Measurements from ENCODE around the gene TMEM141.
"Not testable (repeated sequence)": the region's sequence is repeated elsewhere in the genome, so short reads cannot be mapped to it uniquely, and the experiment has no call there.

Gene TMEM141

DNA sequence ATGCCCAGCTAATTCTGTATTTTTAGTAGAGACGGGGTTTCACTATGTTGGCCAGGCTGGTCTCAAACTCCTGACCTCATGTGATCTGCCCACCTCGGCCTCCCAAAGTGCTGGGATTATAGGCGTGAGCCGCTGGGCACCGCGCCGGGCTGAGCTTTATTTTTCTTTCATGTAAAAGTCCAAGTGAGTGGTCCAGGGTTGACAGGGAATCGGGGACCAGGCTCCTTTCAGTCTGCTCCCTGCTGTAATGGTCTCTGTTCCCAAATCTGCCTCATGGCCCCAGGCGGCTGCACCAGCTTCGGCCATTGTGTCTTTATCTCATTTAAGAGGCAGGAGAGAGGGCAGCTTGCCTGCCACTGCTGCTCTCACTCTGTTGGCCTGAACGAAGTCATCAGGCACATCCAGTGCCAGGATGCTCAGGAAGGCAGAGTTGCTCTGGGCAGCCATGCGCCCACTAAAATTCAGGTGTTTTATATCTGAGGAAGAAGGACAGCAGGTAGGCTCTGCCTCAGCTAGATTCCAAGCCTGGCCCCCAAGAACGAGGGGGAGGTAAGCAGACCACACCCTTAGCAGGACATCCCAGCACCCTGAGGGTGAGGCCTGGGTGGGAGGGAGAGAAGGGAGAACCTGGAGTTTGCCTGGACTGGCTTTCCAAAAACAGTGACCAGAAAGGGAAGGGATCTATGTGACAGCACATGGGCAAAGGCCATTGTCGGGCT lies 3.3 kb downstream of the TMEM141 start:
- no peak for DNase-seq (ENCODE audit: low read depth, low spot score)

DNA sequence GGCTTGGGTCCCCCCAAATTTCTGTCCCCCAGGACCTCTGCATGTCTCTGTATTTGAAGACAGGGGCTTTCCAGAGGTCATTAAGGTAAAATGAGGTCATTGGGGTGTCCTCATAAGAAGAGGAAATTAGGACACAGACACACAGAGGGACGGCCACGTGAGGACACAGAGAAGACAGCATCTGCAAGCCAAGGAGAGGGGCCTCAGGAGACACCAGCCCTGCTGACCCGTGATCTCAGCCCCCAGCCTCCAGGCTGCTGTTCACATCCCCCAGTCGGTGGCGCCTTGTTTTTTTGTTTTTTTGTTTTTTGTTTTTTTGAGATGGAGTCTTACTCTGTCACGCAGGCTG lies 3.8 kb downstream of the TMEM141 start:
- DNase-seq (ENCODE audit: low read depth, low spot score): no peak

DNA sequence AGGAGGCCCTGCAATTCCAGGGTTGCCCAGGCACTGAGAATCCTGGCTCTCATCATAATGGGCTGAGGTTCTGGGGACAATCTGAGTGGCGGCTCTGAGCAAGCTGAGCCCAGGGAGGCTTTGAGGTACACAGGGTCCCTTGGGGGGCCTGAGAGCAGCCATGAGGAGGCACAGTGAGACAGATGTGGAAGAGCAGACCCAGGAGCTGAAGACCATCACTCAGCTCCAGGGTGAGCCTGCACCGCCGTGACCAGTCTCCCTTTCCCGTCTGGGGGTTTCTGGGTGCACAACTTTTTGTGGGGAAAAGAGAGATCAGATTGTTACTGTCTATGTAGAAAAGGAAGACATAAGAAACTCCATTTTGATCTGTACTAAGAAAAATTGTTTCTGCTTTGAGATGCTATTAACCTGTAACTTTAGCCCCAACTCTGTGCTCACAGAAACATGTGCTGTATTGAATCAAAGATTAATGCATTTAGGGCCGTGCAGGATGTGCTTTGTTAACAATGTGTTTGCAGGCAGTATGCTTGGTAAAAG lies 5.2 kb downstream of the TMEM141 start, which contains the start of gene CCDC183:
Gene CCDC183 (plus strand): TSS at position 101 of the 537 bp plus-strand sequence. CDS start 60 bp downstream, at position 161.
- no peak for DNase-seq (ENCODE audit: low read depth, low spot score)

DNA sequence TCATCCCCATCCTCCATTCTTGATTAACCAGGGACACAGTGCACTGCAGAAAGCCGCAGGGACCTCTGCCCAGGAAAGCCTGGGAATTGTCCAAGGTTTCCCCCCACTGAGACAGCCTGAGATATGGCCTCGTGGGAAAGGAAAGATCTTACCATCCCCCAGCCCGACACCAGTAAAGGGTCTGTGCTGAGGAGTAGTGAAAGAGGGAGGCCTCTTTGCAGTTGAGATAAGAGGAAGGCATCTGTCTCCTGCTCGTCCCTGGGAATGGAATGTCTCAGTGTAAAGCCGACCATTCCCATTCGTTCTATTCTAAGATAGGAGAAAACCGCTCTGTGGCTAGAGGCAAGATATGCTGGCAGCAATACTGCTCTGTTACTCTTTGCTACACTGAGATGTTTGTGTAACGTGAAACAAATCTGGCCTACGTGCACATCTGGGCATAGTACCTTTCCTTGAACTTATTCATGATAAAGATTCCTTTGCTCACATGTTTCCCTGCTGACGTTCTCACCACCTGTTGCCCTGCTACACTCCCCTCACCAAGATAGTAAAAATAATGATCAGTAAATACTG lies 5.7 kb downstream of the TMEM141 start:
- DNase-seq (ENCODE audit: low read depth, low spot score): not testable (repeated sequence)

DNA sequence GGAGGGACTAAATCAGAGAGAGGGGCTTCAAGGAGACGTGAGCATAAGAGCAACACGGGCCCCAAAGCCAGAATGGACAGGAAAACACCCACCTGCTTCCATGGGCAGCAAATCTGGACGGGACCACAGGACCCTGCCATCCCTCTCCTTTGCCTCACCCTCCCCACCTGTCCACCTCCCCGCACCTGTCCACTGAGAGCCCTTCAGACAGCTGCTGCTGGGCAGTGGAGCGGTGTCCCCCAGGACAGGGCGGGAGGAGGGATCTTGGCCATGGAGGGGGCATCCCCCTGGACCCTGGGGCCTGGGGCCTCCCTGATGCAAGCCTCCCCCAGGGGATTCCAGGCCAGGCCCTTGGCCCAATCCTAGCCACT lies 7.5 kb downstream of the TMEM141 start:
- no peak for DNase-seq (ENCODE audit: low read depth, low spot score)

DNA sequence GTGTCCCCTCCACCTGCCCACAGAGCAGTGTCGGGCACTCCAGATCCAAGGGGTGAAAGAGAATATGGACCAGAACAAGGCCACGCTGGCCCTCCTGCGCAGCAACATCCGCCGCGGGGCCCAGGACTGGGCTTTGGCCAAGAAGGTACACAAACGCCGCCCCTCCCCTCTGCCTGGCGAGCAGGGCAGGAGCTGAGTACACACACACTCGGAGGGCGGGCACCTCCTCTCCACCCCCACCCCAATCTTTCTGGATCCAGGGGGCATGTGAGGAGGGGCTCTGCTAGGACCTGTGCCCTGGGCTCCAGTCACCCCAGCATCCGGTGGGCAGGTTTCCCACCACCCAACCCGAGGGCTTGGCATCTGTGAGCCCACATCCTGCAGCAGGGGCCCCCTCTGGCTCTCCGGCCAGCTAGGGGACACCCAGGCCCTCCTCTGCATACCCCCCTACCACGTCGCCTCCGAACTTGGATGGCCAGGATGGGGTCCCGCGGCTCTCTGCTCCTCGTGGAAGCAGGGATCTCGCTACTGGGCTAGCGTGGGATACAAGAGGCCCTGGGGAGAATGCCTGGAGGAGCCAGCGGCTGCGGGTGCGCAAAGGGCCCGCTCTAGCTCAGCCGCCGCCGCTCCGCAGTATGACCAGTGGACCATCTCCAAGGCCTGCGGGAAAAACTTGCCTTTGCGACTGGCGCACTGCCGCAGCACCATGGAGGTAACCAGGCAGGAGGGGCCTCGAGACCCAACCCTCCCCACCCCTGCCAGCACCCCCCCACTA lies 8.1 kb downstream of the TMEM141 start:
- DNase-seq (ENCODE audit: low read depth, low spot score): no peak

DNA sequence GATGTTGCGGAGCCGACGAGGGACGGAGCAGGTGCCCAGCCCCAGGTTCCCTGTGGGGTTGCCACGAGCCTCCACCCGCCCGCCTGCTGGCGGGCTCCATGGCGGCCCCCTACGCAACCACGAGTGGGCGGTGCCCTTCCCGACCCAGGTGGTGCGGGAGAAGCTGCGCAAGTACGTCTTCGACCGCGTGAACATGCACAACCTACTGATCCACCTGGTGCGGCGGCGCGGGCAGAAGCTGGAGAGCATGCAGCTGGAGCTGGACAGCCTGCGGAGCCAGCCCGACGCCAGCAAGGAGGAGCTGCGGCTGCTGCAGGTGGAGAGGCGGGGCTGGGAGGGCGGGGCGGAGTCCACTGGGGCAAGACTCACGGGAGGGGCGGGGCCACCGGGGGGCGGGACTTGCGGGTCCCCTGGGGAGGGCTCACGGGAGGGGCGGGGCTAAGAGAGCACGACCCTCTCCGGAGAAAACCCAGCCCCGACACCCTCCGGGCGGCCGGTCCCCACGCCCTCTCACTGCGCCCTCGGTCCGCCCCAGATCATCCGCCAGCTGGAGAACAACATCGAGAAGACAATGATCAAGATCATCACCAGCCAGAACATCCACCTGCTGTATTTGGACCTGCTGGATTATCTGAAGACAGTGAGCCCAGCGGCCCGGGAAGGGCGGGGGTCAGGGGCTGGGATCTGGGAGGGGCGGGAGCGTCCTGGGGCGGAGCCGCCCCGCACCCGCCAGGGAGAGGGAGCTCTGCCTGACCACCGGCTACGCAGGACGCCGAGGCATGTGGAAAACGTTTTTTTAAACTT lies 8.9 kb downstream of the TMEM141 start:
- DNase-seq (ENCODE audit: low read depth, low spot score): no peak

DNA sequence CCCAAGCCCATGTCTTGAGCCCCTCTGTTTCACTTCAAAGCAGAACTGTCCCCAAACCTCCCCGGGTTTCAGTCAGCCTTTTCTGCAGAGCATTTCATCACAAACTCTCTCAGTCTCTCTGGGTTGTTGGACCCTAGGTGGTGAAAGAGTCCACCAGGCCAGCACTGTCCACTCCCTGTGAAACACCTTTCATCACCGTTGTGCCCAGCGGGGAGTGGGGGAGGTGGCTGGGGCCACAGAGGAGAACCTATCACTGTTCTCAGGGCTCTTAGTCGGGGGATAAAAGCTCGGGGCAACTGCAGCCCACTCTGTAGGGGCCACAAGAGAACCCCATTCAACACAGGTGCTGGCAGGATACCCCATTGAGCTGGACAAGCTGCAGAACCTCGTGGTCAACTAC lies 11.2 kb downstream of the TMEM141 start:
- DNase-seq (ENCODE audit: low read depth, low spot score): no peak

DNA sequence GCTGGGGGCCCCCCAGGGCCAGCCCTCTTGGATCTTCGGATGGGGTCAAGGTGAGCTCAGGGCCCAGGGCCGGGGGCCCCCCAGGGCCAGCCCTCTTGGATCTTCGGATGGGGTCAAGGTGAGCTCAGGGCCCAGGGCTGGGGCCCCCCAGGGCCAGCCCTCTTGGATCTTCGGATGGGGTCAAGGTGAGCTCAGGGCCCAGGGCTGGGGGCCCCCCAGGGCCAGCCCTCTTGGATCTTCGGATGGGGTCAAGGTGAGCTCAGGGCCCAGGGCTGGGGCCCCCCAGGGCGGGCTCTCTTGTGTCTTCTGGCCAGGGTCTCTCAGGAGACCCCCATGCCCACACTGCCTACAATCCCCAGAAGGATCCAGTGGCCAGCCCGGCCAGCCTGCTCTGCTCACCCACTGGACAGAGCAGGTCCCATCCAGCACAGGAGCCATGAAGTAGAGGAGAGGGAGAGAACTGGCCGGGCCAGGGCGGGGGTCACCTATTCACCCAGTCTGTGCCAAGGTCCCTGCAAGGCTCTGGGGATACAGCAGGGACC lies 11.9 kb downstream of the TMEM141 start:
- not testable (repeated sequence) for DNase-seq (ENCODE audit: low read depth, low spot score)

DNA sequence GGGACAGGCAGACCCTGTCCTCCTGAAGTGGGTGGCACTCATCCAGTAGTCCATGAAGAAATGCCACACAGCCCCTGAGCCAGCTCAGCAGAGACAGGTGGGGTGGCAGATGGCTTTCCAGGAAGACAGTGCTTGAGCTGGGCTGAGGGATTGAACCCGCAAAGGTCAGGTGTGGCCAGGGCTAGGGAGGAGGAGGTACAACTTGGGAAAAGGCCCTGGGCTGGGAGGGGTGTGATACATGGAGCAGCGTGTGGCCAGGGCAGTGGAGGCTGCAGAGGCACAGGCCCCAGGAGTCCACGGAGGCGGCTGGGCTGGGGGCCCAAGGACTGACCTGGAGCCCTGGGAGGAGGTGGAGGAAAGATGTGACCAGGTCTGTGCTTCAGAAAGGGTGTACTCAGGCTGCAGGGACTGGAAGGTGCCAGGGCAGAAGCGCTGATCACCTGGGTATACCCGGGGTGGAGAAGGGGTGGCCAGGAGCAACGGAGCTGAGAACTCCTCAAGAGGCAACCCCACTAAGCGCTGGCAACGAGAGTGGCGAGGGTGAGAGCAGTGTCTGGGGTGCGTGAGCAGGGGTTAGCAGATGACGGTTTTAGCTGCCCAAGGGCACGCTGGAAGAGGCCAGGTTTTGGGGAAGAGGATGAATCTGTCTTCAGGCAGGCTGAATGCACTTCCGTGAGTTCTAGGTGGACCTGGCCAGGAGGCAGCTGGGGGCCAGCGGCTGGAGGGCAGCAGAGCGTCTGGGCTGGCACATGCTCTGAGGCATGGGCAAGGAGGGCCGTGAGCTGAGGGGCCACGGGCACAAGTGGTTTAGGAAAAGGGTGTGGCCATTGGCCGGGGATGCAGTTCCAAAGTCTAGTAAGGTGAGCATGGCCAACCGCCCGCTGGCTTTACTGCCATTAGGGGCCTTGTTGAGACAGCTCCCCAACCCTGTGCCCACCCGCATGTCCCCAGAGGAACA lies 12.7 kb downstream of the TMEM141 start:
- DNase-seq (ENCODE audit: low read depth, low spot score): no peak

DNA sequence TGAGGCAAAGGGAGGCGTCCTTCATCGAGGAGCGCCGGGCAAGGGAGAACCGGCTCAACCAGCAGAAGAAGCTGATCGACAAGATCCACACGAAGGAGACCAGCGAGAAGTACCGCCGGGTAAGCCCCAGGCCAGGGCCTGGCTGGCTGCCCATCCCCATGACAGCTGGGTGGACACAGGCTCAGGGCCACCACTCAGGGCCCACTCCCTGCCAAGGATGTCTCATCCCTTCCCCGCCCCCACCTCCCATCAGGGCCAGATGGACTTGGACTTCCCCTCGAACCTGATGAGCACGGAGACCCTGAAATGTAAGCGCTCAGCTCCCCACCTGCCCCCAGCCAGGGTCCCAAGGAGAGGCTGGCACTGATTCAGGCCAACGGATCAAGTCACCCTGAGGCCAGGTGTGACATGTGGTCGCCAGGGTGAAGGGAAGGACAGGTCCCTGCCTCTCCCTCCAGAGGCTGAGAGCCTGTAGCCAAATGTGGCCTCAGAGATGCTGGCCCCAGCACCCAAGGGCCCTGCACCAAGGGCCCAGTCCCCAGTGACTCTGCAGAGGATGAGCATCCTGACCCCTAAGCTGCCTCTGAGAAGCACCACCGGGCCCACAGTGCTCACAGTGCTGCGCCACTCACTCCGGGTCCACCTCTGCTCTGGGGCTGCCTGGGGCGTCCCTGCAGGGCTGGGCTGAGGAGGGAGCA lies 13.5 kb downstream of the TMEM141 start:
- no peak for DNase-seq (ENCODE audit: low read depth, low spot score)

DNA sequence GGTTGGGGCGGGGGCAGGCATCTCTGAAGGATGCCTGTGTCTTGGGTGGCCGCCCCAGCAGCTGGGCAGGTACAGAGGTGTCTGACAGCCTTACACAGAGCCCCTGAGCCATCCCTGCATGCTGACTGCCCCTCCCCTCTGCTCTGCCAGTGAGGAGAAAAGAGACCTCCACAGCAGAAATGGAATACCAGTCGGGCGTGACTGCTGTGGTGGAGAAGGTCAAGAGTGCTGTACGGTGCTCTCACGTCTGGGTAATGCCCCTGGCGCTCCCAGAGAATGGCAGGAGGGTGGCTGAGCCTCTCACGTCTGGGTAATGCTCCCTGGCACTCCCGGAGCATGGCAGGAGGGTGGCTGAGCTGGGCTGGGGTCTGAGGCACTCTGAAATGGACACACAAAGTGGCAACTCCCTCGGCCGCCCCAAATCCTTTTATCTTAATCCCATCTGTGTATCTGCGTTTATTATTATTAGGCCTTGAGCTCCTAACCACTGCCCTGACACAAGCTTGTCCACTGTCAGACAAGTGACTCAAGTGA lies 14.1 kb downstream of the TMEM141 start:
- DNase-seq (ENCODE audit: low read depth, low spot score): no peak

DNA sequence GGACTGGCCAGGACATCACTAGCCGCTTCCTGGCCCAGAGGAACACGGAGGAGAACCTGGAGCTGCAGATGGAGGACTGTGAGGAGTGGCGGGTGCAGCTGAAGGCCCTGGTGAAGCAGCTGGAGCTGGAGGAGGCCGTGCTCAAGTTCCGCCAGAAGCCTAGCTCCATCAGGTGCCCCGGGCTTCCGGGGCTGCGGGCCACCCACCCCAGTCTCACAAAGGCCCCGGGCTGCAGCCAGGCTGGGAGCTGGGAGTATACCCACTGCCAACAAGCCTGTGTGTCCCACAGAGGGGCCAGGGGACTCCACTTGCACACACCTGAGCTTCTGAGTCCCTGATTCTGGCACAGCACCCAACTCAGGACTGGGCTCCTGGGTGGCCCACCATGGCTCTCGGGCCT lies 14.9 kb downstream of the TMEM141 start:
- DNase-seq (ENCODE audit: low read depth, low spot score): no peak

DNA sequence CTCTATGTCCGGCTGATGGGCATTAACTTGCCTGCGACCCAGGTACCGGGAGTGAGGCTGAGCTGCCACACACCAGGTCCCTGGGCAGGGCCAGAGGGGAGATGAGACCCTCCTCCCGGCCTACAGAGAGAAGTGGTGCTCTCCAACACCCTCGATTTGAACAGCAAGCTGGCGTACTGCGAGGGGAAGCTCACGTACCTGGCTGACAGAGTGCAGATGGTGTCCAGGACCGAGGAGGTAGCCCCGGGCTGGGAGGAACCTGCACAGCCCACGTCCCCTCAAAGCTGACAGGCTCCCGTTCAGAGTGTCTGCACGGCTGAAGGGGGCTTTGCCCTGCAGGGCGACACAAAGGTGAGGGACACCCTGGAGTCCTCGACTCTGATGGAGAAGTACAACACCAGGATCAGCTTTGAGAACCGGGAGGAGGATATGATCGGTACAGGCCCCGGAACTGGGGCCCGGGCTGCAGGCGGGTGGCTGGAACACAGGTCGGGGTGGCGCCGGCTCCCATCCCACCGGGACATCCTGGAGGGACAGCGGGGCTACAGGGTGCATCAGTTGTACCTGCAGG lies 15.6 kb downstream of the TMEM141 start:
- no peak for DNase-seq (ENCODE audit: low read depth, low spot score)

DNA sequence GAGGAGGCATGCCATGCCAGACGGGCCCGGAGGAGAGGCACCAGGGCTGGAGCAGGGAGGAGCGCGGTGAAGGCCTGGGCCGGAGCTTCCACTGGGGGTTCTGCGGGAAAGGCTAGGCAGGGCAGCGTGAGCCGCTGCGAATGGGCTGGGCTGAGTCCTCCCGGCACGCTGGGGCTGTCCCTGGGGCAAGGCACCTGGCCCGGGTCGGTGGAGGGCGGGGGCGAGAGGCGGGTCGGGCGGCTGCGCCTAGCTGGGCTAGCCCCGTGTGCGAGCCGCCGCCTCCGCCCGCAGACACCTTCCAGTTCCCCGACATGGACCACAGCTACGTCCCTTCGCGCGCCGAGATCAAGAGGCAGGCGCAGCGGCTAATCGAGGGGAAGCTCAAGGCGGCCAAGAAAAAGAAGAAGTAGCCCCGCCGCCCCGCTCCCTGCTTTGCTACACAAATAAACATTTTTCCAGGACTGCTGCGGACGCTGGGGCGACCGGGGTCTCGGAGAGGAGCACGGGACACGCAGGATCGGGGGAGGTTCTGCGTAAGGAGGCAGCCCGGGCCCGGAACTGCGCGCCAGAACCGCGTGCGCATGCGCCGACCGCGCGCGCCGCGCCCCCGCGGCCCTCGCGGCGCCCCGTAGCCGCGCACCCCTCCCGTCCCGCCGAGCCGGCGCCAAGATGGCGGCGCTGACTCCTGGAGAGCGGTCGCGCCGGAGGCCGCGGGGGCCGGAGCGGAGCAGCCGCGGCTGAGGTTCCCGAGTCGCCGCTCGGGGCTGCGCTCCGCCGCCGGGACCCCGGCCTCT lies 16.3 kb downstream of the TMEM141 start, which contains the start of gene RABL6:
Gene RABL6 (plus strand): TSS at position 668 of the 794 bp plus-strand sequence. CDS start 249 bp downstream, outside the sequence.
- DNase-seq (ENCODE audit: low read depth, low spot score): no peak

DNA sequence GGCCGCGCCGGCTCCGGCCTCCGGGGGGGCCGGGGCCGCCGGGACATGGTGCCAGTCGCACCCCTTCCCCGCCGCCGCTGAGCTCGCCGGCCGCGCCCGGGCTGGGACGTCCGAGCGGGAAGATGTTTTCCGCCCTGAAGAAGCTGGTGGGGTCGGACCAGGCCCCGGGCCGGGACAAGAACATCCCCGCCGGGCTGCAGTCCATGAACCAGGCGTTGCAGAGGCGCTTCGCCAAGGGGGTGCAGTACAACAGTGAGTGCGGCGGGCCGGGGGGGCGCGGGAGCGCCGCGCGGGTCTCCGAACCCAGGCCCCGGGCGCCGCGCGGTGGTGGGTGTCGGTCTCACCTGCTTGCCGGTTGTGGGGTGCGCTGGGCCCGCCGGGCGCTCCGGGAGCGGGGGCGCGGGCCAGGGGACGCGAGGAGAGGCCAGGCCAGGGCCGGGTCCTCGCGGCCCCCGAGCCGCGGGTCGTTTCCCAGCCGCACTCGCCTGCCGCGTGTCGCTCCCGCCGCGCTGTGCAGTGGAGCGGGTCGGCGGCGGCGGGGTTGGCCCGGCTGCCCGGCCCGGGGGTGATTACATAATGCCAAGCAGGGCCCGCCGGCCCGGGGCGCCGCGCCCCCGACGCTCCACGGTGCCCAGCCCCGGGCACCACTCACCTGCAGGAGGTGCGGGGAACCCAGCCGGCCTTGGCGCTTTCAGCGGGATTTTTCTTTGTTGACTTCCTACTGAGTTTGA lies 17.1 kb downstream of the TMEM141 start:
- no peak for DNase-seq (ENCODE audit: low read depth, low spot score)

DNA sequence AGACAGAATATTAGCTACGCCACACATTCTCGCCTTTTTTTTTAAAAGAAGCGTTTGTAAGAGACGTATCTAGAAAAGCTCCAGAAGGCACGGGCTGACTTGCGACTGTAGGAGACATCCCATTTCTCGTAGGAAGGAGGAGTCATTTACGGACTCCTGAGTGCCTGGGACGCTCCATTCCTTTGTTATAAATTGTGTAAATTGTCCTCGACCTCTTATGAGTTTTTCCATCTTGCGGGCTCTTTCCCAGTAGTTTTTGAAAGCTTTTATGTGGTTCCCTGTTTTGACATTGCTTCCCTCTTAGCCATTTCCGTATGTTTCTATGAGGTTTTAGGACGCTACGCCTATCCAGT lies 17.6 kb downstream of the TMEM141 start:
- DNase-seq (ENCODE audit: low read depth, low spot score): no peak

Measured in brain pericyte (primary cell).